ENCODE measurements around the gene PTRH2. TPM values are rescaled to one million over a fixed set of nuclear protein-coding genes. Genes with fewer than 3 reads are reported as not detected.

The PTRH2 gene
- total RNA-seq, 1 donor = 16.4 TPM

DNA sequence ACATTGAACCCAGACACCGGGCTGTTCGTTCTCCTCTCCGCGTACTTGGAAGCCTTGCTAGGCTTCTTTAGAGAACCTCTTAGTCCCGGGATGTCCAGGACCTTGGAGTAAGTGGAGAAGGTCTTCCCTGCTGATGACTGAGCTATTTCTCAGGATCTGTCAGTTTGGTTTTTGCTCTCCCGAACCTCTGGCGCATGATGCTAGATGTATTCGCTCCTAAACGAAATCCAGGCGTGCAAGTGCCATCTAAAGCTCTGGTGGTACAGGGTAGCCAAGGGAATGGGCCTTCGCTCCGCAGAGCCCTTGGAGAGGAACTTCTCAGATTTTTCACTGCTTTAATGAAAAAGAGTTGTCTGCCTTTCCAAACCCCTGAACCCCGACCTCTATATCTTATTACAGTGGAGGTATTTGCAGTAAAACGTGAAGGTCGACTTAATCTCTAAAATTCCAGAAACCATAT is 771 bp upstream of the PTRH2 start:
- TF ChIP-seq, protein P1, sequence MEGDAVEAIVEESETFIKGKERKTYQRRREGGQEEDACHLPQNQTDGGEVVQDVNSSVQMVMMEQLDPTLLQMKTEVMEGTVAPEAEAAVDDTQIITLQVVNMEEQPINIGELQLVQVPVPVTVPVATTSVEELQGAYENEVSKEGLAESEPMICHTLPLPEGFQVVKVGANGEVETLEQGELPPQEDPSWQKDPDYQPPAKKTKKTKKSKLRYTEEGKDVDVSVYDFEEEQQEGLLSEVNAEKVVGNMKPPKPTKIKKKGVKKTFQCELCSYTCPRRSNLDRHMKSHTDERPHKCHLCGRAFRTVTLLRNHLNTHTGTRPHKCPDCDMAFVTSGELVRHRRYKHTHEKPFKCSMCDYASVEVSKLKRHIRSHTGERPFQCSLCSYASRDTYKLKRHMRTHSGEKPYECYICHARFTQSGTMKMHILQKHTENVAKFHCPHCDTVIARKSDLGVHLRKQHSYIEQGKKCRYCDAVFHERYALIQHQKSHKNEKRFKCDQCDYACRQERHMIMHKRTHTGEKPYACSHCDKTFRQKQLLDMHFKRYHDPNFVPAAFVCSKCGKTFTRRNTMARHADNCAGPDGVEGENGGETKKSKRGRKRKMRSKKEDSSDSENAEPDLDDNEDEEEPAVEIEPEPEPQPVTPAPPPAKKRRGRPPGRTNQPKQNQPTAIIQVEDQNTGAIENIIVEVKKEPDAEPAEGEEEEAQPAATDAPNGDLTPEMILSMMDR (IDR thresholded peaks at IDR 0.05; ENCODE audit: insufficient read depth, low read depth, low read length) = no peak
- DNase-seq (ENCODE audit: low read depth) = no peak

DNA sequence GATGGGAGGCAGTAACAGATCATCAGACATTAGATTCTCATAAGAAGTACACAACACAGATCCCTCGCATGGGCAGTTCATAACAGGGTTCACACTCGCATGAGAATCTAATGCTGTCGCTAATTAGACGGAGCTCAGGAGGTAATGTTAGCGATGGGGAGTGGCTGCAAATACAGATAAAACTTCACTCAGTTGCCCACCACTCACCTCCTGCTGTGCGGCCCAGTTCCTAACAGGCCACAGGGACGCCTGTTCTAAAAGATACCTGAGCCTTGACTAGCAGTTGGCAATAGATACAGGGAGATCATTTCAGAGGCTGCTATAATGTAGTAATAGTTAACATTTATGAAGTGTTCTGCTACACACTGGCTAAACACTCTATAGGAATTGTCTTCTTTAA is 4.9 kb downstream of the PTRH2 start:
- TF ChIP-seq, protein P1 (IDR thresholded peaks at IDR 0.05; ENCODE audit: insufficient read depth, low read depth, low read length) = no peak
- H3K4me3 ChIP-seq (ENCODE audit: low read depth, low read length) = no peak overlapping the region
- DNase-seq (ENCODE audit: low read depth) = no peak

More for the DNA sequence above, 771 bp upstream of the PTRH2 start:
- H3K4me3 ChIP-seq (ENCODE audit: low read depth, low read length) = peak overlapping the region; percentile 99

DNA sequence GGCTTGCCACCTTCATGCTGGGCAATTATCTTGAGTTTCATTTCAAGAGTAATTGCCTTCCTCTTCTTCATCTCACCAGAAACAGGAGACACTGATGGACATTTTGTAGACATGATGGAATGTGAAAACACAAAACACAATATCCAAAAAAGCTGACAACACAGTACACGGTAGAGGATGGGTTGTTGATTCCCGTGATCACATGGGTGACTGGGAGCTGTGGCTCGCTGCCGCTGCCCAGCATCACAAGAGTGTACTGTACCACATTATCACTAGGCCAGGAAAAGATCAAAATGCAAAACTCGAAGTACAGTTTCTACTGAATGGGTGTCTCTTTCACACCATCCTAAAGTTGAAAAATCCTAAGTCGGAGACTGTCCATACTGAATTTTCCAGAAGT is 7.4 kb downstream of the PTRH2 start:
- no peak overlapping the region for H3K4me3 ChIP-seq (ENCODE audit: low read depth, low read length)
- TF ChIP-seq, protein P1 (IDR thresholded peaks at IDR 0.05; ENCODE audit: insufficient read depth, low read depth, low read length) = no peak
- no peak for DNase-seq (ENCODE audit: low read depth)

DNA sequence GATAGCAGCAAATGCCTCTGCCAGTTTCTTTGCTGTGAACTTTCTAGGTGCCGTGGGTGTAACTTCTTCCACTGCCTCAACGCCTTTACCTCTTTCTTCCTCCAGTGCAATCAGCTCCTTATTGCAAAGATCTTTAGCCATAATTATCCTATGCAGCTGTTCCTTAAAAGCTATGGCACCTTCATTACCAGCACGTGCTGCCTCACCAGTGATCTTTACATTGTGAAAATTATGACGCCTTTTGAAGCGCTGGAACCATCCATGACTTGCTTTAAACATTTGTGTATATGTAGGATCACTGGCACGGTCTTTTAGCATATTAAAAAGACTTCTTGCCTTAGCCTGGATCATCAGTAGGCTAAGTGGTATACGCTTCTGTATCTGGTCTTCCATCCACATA is 8.0 kb downstream of the PTRH2 start:
- TF ChIP-seq, protein P1 (IDR thresholded peaks at IDR 0.05; ENCODE audit: insufficient read depth, low read depth, low read length) = no peak
- H3K4me3 ChIP-seq (ENCODE audit: low read depth, low read length) = no peak overlapping the region
- DNase-seq (ENCODE audit: low read depth) = no peak

DNA sequence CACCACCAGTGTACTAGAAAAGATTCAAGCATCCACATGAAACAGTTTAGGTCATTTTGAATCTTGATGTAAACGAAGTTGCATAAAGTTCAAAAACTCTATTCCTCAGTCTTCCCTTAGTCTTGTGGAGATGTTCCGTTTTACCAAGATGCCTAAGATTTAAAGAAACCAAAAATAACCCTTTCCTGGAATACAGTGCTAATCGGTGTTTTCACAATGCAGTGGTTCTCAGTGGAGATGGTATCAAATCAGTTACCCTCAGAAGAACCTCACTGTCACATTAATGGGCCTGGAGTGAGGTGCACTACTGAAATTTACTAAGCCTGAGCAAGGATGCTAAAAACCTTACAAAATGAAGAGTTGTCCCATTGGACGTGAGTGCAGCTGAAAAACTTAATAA is 9.1 kb downstream of the PTRH2 start:
- no peak for DNase-seq (ENCODE audit: low read depth)
- no peak overlapping the region for H3K4me3 ChIP-seq (ENCODE audit: low read depth, low read length)
- TF ChIP-seq, protein P1 (IDR thresholded peaks at IDR 0.05; ENCODE audit: insufficient read depth, low read depth, low read length) = no peak

DNA sequence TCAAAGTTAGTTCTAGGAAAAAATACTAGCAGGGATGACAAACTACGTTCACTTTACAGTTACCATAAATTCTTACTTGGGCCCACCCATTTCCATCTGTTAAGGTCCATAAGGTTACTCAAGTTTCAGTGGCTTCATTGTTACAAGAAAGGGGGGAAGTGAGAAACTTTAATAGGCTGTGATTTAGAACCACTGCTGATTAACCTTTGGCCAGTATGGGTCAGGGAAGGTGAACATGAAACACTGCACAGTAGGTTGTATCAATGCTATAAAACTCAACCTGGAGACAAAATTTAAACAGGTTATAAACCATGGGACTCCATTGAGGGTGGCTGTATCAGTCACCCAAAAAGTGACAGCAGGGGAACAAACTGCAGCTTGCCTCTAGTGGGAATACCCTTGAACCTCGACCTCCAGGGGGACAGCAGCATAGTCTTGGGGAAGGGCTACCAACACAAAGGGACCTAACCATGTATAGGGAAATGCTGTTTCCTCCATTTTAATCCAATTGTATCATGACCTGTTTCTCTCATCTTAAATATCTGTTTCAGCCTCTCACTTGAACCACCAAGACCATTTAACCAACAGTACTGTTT is 10.4 kb downstream of the PTRH2 start:
- no peak overlapping the region for H3K4me3 ChIP-seq (ENCODE audit: low read depth, low read length)
- no peak for DNase-seq (ENCODE audit: low read depth)
- TF ChIP-seq, protein P1 (IDR thresholded peaks at IDR 0.05; ENCODE audit: insufficient read depth, low read depth, low read length) = no peak
